SK-N-SH (cell line): ENCODE measurements around the gene TMEM132D.

Source experiments
- CHD2 ChIP-seq: fragments of 150-350 bp; IDR thresholded peaks from 2 replicates; pipeline ENCODE4 v1.6.1; 2018; ENCODE audit warnings: low read length; ENCODE audit not compliant: partially characterized antibody
- FOXM1 ChIP-seq: IDR thresholded peaks from 2 replicates; pipeline ENCODE4 v1.4.0; 2012; ENCODE audit warnings: low read depth, mild to moderate bottlenecking
- GABPA ChIP-seq: IDR thresholded peaks from 2 replicates; pipeline ENCODE4 v1.4.0; 2012; ENCODE audit warnings: low read depth, mild to moderate bottlenecking
- TAF1 ChIP-seq: IDR thresholded peaks from 2 replicates; pipeline ENCODE4 v1.6.1; 2012; ENCODE audit warnings: low read depth, mild to moderate bottlenecking, low read length, moderate library complexity, borderline replicate concordance
- TF ChIP-seq, protein P1 (sequence below): fragments of 200-600 bp; sonication (generic); IDR thresholded peaks from 2 replicates; pipeline ENCODE4 v1.6.1; 2017; ENCODE audit warnings: antibody characterized with exemption, mild to moderate bottlenecking, moderate library complexity

GRCh38 chr12:129571901-129572494 lies 331.8 kb downstream of the TMEM132D start:
- no peak for TF ChIP-seq TAF1
- no peak for TF ChIP-seq FOXM1
- TF ChIP-seq CHD2: no peak
- TF ChIP-seq, protein P1, sequence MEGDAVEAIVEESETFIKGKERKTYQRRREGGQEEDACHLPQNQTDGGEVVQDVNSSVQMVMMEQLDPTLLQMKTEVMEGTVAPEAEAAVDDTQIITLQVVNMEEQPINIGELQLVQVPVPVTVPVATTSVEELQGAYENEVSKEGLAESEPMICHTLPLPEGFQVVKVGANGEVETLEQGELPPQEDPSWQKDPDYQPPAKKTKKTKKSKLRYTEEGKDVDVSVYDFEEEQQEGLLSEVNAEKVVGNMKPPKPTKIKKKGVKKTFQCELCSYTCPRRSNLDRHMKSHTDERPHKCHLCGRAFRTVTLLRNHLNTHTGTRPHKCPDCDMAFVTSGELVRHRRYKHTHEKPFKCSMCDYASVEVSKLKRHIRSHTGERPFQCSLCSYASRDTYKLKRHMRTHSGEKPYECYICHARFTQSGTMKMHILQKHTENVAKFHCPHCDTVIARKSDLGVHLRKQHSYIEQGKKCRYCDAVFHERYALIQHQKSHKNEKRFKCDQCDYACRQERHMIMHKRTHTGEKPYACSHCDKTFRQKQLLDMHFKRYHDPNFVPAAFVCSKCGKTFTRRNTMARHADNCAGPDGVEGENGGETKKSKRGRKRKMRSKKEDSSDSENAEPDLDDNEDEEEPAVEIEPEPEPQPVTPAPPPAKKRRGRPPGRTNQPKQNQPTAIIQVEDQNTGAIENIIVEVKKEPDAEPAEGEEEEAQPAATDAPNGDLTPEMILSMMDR: no peak
- no peak for TF ChIP-seq GABPA
